ENCODE results near the gene ATP6V0A4. TPM values are rescaled to one million over a fixed set of nuclear protein-coding genes. Genes with fewer than 3 reads are reported as not detected.
"Not testable (repeated sequence)": the region's sequence is repeated elsewhere in the genome, so short reads cannot be mapped to it uniquely, and the experiment has no call there.

The ATP6V0A4 gene
- total RNA-seq, 1 donor from 2014 or later, result not detected

DNA sequence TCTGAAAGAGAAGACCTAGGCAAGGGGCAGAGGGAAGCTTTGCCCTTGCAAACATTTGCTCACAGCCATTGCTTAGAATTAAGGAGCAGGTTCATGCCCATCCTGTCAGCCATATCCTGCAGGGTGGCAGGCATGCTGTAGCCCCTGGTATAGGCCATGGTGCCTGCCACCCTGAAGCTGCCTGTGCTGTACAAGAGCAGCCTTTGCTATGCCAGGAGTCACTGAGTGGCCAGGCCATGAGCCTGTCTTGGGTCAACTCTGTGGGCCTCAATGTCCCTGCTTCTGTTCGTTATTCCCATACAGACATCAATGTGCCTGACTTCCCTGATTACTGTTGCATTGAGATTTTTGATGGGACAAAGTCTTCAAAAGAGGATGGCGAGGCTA is 96.5 kb downstream of the ATP6V0A4 start:
- CTCF ChIA-PET, result no interaction called here
- H3K4me3 Mint-ChIP-seq, result no peak overlapping the region
- POLR2A ChIA-PET, result no interaction called here

DNA sequence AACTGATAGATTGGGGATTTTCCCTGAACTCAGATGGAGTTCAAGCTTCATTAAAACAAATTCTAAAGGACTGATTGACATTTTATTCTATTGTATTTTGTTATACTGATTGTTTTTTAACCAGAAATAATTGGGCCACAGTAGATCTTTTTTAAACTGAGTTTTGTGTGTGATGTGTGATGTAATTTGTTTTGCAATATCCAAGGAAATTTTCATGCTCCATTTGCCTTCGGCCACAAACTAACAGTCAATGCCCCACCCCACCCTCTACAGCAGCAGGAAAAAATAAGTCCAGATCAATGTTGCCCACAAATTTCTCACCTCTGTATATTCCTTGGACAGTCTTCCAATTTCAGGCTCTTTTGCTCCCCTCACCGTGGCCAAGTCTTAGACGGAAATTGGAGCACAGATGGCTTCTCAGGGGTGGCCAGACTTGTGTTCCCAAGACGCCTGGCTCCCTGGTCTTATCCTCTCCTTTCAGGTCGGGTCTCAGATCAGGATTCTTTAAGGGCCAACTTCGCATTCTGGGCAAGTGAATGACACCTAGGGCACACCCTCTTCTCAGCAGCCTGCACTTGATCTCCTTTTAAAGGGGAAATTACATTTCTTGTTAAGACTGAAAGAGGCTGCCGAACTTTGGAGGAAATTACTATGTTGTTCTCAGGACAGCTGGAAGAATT is 97.0 kb downstream of the ATP6V0A4 start, which contains the start of gene SVOPL:
Gene SVOPL (minus strand): TSS at position 506 of the 680 bp plus-strand sequence. CDS start 22,317 bp downstream, outside the sequence.
- ATAC-seq (ENCODE audit: low read depth) (no peak), DNase-seq (no peak)
- Mint-ChIP-seq H3K9me3 (no peaks in the 10 kb centered on the region), H3K4me1 (no peaks in the 10 kb centered on the region), H3K27me3 (no peaks in the 10 kb centered on the region), H3K27ac (no peak within 1 kb of the TSS), H3K36me3 (ENCODE audit: low read depth) (no peaks in the 10 kb centered on the region), H3K4me3 (no peak within 1 kb of the TSS)
- intact Hi-C loops (cut with micrococcal nuclease), result no loop called here
- TF ChIP-seq, protein P1, sequence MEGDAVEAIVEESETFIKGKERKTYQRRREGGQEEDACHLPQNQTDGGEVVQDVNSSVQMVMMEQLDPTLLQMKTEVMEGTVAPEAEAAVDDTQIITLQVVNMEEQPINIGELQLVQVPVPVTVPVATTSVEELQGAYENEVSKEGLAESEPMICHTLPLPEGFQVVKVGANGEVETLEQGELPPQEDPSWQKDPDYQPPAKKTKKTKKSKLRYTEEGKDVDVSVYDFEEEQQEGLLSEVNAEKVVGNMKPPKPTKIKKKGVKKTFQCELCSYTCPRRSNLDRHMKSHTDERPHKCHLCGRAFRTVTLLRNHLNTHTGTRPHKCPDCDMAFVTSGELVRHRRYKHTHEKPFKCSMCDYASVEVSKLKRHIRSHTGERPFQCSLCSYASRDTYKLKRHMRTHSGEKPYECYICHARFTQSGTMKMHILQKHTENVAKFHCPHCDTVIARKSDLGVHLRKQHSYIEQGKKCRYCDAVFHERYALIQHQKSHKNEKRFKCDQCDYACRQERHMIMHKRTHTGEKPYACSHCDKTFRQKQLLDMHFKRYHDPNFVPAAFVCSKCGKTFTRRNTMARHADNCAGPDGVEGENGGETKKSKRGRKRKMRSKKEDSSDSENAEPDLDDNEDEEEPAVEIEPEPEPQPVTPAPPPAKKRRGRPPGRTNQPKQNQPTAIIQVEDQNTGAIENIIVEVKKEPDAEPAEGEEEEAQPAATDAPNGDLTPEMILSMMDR (IDR thresholded peaks at IDR 0.05), result no peak
- ChIA-PET POLR2A (no interaction called here), CTCF (no interaction called here)

More for the DNA sequence above, 96.5 kb downstream of the ATP6V0A4 start:
- no peaks in the 10 kb centered on the region for H3K9me3 Mint-ChIP-seq
- intact Hi-C loops (cut with micrococcal nuclease), result no loop called here
- ATAC-seq (ENCODE audit: low read depth), result no peak
- no peaks in the 10 kb centered on the region for H3K27me3 Mint-ChIP-seq
- no peak overlapping the region for H3K27ac Mint-ChIP-seq
- TF ChIP-seq, protein P1 (IDR thresholded peaks at IDR 0.05), result no peak
- no peaks in the 10 kb centered on the region for H3K4me1 Mint-ChIP-seq
- DNase-seq, result no peak
- no peaks in the 10 kb centered on the region for H3K36me3 Mint-ChIP-seq (ENCODE audit: low read depth)

DNA sequence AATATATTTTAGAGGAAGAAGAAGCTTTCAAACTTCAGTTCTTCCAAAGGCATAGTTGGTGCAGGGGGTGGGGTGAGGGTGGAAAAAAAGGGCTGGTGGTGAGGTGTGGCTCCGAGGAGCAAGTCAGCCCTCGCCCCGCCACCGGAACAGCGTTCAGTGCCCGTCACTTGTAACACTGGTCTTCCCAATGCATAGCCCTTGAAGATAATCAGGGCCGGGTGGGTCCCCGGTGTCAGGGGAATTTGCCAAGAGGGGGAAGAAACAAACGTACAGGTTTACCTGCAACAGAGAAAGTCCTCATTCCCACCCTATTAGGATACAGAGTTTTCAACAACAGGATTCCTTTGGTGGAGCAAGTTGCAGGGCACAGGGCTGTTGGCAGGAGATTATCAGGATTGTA is 98.3 kb downstream of the ATP6V0A4 start:
- POLR2A ChIA-PET, result no interaction called here
- TF ChIP-seq, protein P1 (IDR thresholded peaks at IDR 0.05), result no peak

GRCh38 chr7:138698281-138698680 is 99.7 kb downstream of the ATP6V0A4 start:
- H3K27me3 Mint-ChIP-seq, result no peaks in the 10 kb centered on the region
- no peaks in the 10 kb centered on the region for H3K4me1 Mint-ChIP-seq
- no peak overlapping the region for H3K4me3 Mint-ChIP-seq
- H3K9me3 Mint-ChIP-seq, result no peaks in the 10 kb centered on the region
- TF ChIP-seq, protein P1 (IDR thresholded peaks at IDR 0.05), result no peak
- DNase-seq (no peak), ATAC-seq (ENCODE audit: low read depth) (no peak)
- no peaks in the 10 kb centered on the region for H3K36me3 Mint-ChIP-seq (ENCODE audit: low read depth)
- ChIA-PET POLR2A (no interaction called here), CTCF (no interaction called here)
- no peak overlapping the region for H3K27ac Mint-ChIP-seq
- intact Hi-C loops (cut with micrococcal nuclease), result no loop called here

More for the DNA sequence above, 98.3 kb downstream of the ATP6V0A4 start:
- Mint-ChIP-seq H3K4me3 (no peak overlapping the region), H3K9me3 (no peaks in the 10 kb centered on the region), H3K27ac (no peak overlapping the region), H3K36me3 (ENCODE audit: low read depth) (no peaks in the 10 kb centered on the region), H3K27me3 (no peaks in the 10 kb centered on the region), H3K4me1 (no peaks in the 10 kb centered on the region)
- CTCF ChIA-PET, result no interaction called here
- no peak for ATAC-seq (ENCODE audit: low read depth)
- intact Hi-C loops (cut with micrococcal nuclease), result no loop called here
- DNase-seq, result no peak

DNA sequence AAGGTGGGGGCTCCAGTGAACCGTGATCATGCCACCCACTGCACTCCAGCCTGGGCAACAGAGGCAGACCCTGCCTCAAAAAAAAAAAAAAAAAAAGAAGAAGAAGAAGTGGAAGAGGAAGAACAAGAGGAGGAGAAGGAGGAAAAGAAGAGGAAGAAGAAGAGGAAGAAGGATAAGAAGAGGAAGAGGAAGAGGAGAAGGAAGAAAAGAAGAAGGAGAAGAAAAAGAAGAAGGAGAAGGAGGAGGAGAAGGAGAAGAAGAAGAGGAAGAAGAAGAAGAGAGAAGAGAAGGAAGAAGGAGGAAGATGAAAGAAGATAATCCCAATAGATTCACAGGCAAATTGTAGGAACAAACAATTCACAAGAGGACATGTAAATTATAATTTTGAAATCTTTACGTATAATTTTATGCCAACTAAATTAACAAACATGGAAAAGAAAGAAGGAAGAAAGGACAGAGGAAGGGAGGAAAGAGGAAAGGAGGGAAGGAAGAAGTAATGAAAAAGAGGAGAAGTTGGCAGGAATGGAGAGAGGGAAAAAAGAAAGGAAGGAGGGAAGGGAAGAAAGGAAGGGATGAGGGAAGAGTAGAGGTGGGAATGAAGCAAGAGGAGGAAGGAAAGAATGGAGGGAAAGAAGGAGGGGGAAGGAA is 100.3 kb downstream of the ATP6V0A4 start:
- Mint-ChIP-seq H3K9me3 (no peaks in the 10 kb centered on the region), H3K36me3 (ENCODE audit: low read depth) (no peaks in the 10 kb centered on the region), H3K4me1 (no peaks in the 10 kb centered on the region), H3K27me3 (no peaks in the 10 kb centered on the region), H3K27ac (no peak overlapping the region), H3K4me3 (no peak overlapping the region)
- ATAC-seq (ENCODE audit: low read depth), result no peak
- ChIA-PET POLR2A (no interaction called here), CTCF (no interaction called here)
- TF ChIP-seq, protein P1 (IDR thresholded peaks at IDR 0.05), result no peak
- DNase-seq, result no peak
- intact Hi-C loops (cut with micrococcal nuclease), result no loop called here

DNA sequence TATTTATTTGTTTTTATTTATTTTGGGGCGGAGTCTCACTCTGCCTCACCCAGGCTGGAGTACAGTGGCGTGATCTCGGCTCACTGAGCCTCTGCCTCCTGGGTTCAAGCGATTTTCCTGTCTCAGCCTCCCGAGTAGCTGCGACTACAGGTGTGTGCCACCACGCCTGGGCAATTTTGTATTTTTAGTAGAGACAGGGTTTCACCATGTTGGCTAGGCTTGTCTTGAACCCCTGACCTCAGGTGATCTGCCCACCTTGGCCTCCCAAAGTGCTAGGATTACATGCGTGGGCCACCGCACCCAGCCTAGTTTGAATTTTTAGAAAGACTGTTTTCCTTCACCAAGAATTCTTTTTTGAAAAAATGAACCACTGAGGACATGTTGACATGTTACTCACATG is 102.2 kb downstream of the ATP6V0A4 start:
- POLR2A ChIA-PET; DNase-seq; H3K36me3 Mint-ChIP-seq (ENCODE audit: low read depth); H3K4me1 Mint-ChIP-seq; intact Hi-C loops (cut with micrococcal nuclease); ATAC-seq (ENCODE audit: low read depth); H3K9me3 Mint-ChIP-seq; H3K4me3 Mint-ChIP-seq; CTCF ChIA-PET; H3K27me3 Mint-ChIP-seq; H3K27ac Mint-ChIP-seq: not testable (repeated sequence)
